Fibroblast of peridontal ligament (primary cell): ENCODE data around the gene RITA1.

Experiments used
- DNase-seq: peaks from one replicate; pipeline ENCODE4 v3.0.0-alpha.2; 2010; ENCODE audit errors: extremely low read depth

Gene RITA1

GRCh38 chr12:113154351-113154973, 31.1 kb upstream of the RITA1 start:
- peak; percentile 5 for DNase-seq

- DNase-seq, result no peak
Measured at GRCh38 chr12:113155060-113155459, 30.5 kb upstream of the RITA1 start.

- no peak for DNase-seq
Measured at GRCh38 chr12:113155646-113156045, 29.9 kb upstream of the RITA1 start.

- no peak for DNase-seq
Measured at GRCh38 chr12:113157218-113157859, 28.2 kb upstream of the RITA1 start.

GRCh38 chr12:113158439-113159203, 26.9 kb upstream of the RITA1 start:
- DNase-seq, result no peak

- DNase-seq, result no peak
Measured at GRCh38 chr12:113159937-113160336, 25.6 kb upstream of the RITA1 start.

GRCh38 chr12:113161415-113162016, 24.0 kb upstream of the RITA1 start:
- no peak for DNase-seq

- DNase-seq, result peak; percentile 6
Measured at GRCh38 chr12:113162102-113163029, 23.2 kb upstream of the RITA1 start.

- DNase-seq, result no peak
Measured at GRCh38 chr12:113163030-113163360, 22.5 kb upstream of the RITA1 start.

GRCh38 chr12:113164014-113164413, 21.5 kb upstream of the RITA1 start:
- no peak for DNase-seq

- DNase-seq, result no peak
Measured at GRCh38 chr12:113165521-113166450, 19.7 kb upstream of the RITA1 start.

- DNase-seq, result no peak
Measured at GRCh38 chr12:113167868-113168267, 17.7 kb upstream of the RITA1 start.

- no peak for DNase-seq
Measured at GRCh38 chr12:113169697-113170096, 15.8 kb upstream of the RITA1 start.

- no peak for DNase-seq
Measured at GRCh38 chr12:113170457-113170856, 15.1 kb upstream of the RITA1 start.

GRCh38 chr12:113170926-113171325, 14.6 kb upstream of the RITA1 start:
- no peak for DNase-seq

- DNase-seq, result no peak
Measured at GRCh38 chr12:113171543-113171942, 14.0 kb upstream of the RITA1 start.

GRCh38 chr12:113172185-113172584, 13.3 kb upstream of the RITA1 start:
- DNase-seq, result no peak

- no peak for DNase-seq
Measured at GRCh38 chr12:113173081-113173698, 12.3 kb upstream of the RITA1 start.

- DNase-seq, result peak; percentile 68
Measured at GRCh38 chr12:113174461-113175384, 10.8 kb upstream of the RITA1 start.
